Measurements from ENCODE around the gene CYP27B1.

- TF ChIP-seq TEAD4 (IDR thresholded peaks at IDR 0.05) = no peak
- TF ChIP-seq ZBTB7A (IDR thresholded peaks at IDR 0.05; ENCODE audit: low read depth) = no peak
- no peak for TF ChIP-seq REST (IDR thresholded peaks at IDR 0.05; ENCODE audit: low read depth)
- TF ChIP-seq CEBPB (IDR thresholded peaks at IDR 0.05) = no peak
- TF ChIP-seq EP300 (IDR thresholded peaks at IDR 0.05; ENCODE audit: borderline replicate concordance) = no peak
- no peak for TF ChIP-seq TAF1 (IDR thresholded peaks at IDR 0.05; ENCODE audit: low read depth)
- no peak for TF ChIP-seq USF1 (IDR thresholded peaks at IDR 0.05)
- TF ChIP-seq MAX (IDR thresholded peaks at IDR 0.05) = no peak
- no peak for TF ChIP-seq CREB1 (IDR thresholded peaks at IDR 0.05; ENCODE audit: low read depth)
- TF ChIP-seq YY1 (IDR thresholded peaks at IDR 0.05; ENCODE audit: low read depth) = no peak
Observed at GRCh38 chr12:57749061-57749460, 17.8 kb downstream of the CYP27B1 start.

Data from Ishikawa (cell line).